Ovary (tissue), 3 donors: ENCODE measurements around the gene KCNJ3.

Experiments used
- CTCF ChIP-seq, 3 donors: fragments of 450-650 bp in 2 of 3; fragments of 200-600 bp in 1 of 3; IDR thresholded peaks; one replicate each; pipeline versions ENCODE4 v1.5.1 to v1.8.0; 2016 to 2022; ENCODE audit warnings: antibody characterized with exemption in 3 of 3, mild to moderate bottlenecking in 1 of 3
- EP300 ChIP-seq: sonication (generic); formaldehyde crosslinking; IDR thresholded peaks from one replicate; pipeline ENCODE4 v1.6.1; 2017; ENCODE audit warnings: antibody characterized with exemption
- POLR2A ChIP-seq: fragments of 450-650 bp; IDR thresholded peaks from one replicate; pipeline ENCODE4 v1.6.1; 2017; ENCODE audit warnings: antibody characterized with exemption, mild to moderate bottlenecking, moderate library complexity
- donor health status: DM: no; HTN: no; CAD: no.

GRCh38 chr2:154693741-154694340, 4.7 kb upstream of the KCNJ3 start:
- TF ChIP-seq CTCF (IDR thresholded peaks at IDR 0.05) (no peak), POLR2A (no peak), EP300 (no peak)
